Activated B cell treated with CpG ODN at 0.5 μM for 24 hours (primary cell): ENCODE measurements around the gene KCTD11. TPM values are rescaled to one million over a fixed set of nuclear protein-coding genes. Genes with fewer than 3 reads are reported as not detected.

ENCODE experiments used
- ATAC-seq: fragments of 200-7000 bp; cut with Tn5 transposase; one replicate; pipeline ENCODE4 v1.10.0; 2021; ENCODE audit warnings: low read depth, mild to moderate bottlenecking, moderate library complexity
- CTCF ChIA-PET: fragments of 350-600 bp; sonication (Branson Sonifier 250); formaldehyde crosslinking; loops from one replicate; lab custom pipeline; 2021; ENCODE audit warnings: antibody characterized with exemption; lab: Charles Lee
- POLR2A ChIA-PET: fragments of 350-600 bp; sonication (Branson Sonifier 250); formaldehyde crosslinking; loops from one replicate; lab custom pipeline; 2021; ENCODE audit warnings: antibody characterized with exemption; lab: Charles Lee
- DNase-seq: peaks from one replicate; pipeline ENCODE4 v3.0.0; 2022
- H3K27ac Mint-ChIP-seq: one replicate; pipeline ENCODE4 v1.8.0; 2020; ENCODE audit warnings: mixed read lengths
- H3K27me3 Mint-ChIP-seq: one replicate; pipeline ENCODE4 v1.8.0; 2021; ENCODE audit warnings: mixed read lengths
- H3K36me3 Mint-ChIP-seq: one replicate; pipeline ENCODE4 v1.8.0; 2021; ENCODE audit warnings: low read depth, mixed read lengths
- H3K4me1 Mint-ChIP-seq: one replicate; pipeline ENCODE4 v1.8.0; 2021; ENCODE audit warnings: mixed read lengths
- H3K4me3 Mint-ChIP-seq: one replicate; pipeline ENCODE4 v1.8.0; 2020; ENCODE audit warnings: mild to moderate bottlenecking, mixed read lengths
- H3K9me3 Mint-ChIP-seq: one replicate; pipeline ENCODE4 v1.8.0; 2020; ENCODE audit warnings: mixed read lengths
- intact Hi-C: fragments of 100-400 bp; cut with micrococcal nuclease; formaldehyde crosslinking; loops from one replicate; pipeline ENCODE4 v1.15.1; 2024
- total RNA-seq: library from RNA; stranded (reverse); gene quantifications from 2 replicates; pipeline ENCODE4 v1.2.3, GENCODE V29; 2022
- TF ChIP-seq, protein P1 (sequence below): fragments of 200-600 bp; IDR thresholded peaks from one replicate; pipeline ENCODE4 v1.8.0; 2022; ENCODE audit warnings: antibody characterized with exemption, mild to moderate bottlenecking

KCTD11 gene
- total RNA-seq, 1 donor from 2014 or later = 7.8 TPM

DNA sequence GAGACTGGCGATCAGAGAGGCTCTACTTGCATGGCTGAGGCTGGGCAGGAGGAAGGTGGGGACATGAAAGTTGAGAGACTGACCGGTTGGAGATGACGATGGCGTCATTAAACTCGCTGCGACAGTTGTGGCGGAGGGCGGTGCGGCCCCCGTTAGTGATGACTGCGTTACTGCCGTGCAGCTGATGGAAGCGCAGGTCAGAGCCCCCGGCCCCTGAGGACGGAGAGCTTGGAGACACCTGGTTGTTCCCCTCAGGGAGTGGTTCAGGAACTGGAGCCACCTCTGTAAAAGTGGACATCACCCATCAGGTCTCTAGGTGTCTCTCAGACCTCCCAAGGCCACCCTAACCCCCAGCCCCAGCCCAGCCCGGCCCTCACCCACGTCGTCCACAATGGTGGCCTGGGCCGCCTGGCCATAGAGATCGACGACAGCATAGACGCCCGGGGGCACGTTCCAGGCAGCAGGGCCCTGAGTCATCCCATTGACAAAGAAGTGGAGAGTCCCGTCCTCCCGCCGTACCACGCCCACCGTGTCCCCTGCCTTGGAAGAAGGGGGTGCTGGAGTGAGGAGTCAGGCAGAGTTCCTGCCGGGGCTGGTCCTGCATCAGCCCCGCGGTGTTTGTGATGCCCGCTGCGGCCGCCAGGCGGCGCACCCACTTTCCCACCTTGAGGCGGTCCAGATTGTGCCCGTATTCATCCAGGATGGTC lies 28.1 kb upstream of the KCTD11 start:
- H3K36me3 Mint-ChIP-seq = peaks cover 71% of the 10 kb centered on the region
- ChIA-PET CTCF (interaction anchor here (0.7 to 2.2 kb wide), 6 partner anchors 10 to 26 kb away, joined by 3 to 18 read pairs (median 5); partner anchors contain the start of gene ACAP1), POLR2A (interaction anchor here (0.9 to 1.3 kb wide), 3 partner anchors 8 to 27 kb away, joined by 3 to 7 read pairs (median 4); partner anchors contain the start of gene ACAP1)
- H3K4me3 Mint-ChIP-seq = no peak overlapping the region
- H3K27ac Mint-ChIP-seq = no peak overlapping the region
- peaks cover 15% of the 10 kb centered on the region for H3K4me1 Mint-ChIP-seq
- ATAC-seq (peak; percentile 41), DNase-seq (peak; percentile 62)
- no peaks in the 10 kb centered on the region for H3K27me3 Mint-ChIP-seq
- TF ChIP-seq, protein P1, sequence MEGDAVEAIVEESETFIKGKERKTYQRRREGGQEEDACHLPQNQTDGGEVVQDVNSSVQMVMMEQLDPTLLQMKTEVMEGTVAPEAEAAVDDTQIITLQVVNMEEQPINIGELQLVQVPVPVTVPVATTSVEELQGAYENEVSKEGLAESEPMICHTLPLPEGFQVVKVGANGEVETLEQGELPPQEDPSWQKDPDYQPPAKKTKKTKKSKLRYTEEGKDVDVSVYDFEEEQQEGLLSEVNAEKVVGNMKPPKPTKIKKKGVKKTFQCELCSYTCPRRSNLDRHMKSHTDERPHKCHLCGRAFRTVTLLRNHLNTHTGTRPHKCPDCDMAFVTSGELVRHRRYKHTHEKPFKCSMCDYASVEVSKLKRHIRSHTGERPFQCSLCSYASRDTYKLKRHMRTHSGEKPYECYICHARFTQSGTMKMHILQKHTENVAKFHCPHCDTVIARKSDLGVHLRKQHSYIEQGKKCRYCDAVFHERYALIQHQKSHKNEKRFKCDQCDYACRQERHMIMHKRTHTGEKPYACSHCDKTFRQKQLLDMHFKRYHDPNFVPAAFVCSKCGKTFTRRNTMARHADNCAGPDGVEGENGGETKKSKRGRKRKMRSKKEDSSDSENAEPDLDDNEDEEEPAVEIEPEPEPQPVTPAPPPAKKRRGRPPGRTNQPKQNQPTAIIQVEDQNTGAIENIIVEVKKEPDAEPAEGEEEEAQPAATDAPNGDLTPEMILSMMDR = peak; percentile 64
- H3K9me3 Mint-ChIP-seq = no peaks in the 10 kb centered on the region
- intact Hi-C loops = loop anchor here (1.0 kb wide), 3 partner anchors 21 to 43 kb away; partner anchors contain the start of genes KCTD11 and SLC2A4

DNA sequence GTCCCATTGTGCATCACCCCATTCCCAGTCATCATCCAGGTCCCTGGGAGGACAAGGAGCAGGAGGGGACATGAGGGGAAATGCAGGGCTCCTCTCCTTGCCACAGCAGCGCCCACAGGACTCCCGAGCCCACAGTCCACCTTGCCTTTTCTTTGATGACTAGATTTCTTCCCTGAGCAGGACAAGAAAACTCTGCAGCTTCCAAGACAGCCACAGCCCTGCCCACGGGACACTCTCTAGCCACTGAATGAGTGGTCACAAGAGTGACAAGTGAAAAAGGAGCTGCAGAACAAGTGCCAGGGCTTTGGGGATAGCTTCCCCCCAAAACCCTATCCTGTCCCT lies 27.6 kb upstream of the KCTD11 start:
- H3K36me3 Mint-ChIP-seq = peaks cover 72% of the 10 kb centered on the region

DNA sequence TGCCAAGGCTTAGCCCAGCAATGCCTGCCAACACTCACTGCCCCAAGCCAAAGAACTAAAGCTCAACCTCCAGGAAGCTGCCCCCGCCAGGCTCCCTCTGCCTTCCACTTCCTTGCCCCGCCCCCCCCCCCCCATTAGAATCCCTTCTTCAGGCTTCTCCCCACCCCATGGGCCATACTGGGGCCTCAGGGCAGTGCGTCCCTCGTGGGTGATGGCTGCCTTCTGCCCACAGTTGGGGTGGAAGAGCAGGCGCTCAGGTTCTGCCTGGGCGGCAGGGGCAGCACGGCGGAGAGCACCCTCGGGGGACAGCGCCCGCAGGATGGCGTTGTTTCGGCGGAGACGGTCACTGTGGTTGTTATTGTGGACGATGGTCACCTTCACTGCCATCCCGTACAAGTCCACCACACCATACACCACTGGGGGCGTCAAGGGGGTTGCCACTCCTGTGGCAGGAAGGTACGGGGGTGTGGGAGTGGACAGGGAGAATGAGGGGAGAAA lies 26.9 kb upstream of the KCTD11 start:
- no peak for ATAC-seq
- DNase-seq = no peak
- Mint-ChIP-seq H3K4me3 (no peak overlapping the region), H3K36me3 (peaks cover 76% of the 10 kb centered on the region), H3K27me3 (no peaks in the 10 kb centered on the region), H3K9me3 (no peaks in the 10 kb centered on the region), H3K27ac (no peak overlapping the region), H3K4me1 (peaks cover 22% of the 10 kb centered on the region)
- ChIA-PET CTCF (interaction anchor here (0.6 to 2.2 kb wide), 9 partner anchors 9 to 151 kb away, joined by 3 to 18 read pairs (median 3); partner anchors contain the start of genes ACAP1 and GPS2), POLR2A (interaction anchor here (0.7 to 3.6 kb wide), 5 partner anchors 9 to 26 kb away, joined by 3 to 20 read pairs (median 3); partner anchors contain the start of gene ACAP1)
- TF ChIP-seq, protein P1 = no peak
- intact Hi-C loops = no loop called here

More for the DNA sequence above, 27.6 kb upstream of the KCTD11 start:
- ChIA-PET POLR2A (interaction anchor here (0.7 to 3.6 kb wide), 6 partner anchors 8 to 27 kb away, joined by 3 to 20 read pairs (median 4); partner anchors contain the start of gene ACAP1), CTCF (interaction anchor here (0.7 to 2.2 kb wide), 8 partner anchors 9 to 151 kb away, joined by 3 to 18 read pairs (median 3); partner anchors contain the start of genes ACAP1 and GPS2)
- TF ChIP-seq, protein P1 = no peak
- Mint-ChIP-seq H3K4me3 (no peak overlapping the region), H3K27ac (no peak overlapping the region), H3K4me1 (peaks cover 16% of the 10 kb centered on the region), H3K9me3 (no peaks in the 10 kb centered on the region), H3K27me3 (no peaks in the 10 kb centered on the region)
- intact Hi-C loops = loop anchor here (1.0 kb wide), 3 partner anchors 21 to 43 kb away; partner anchors contain the start of genes KCTD11 and SLC2A4
- DNase-seq (no peak), ATAC-seq (no peak)

DNA sequence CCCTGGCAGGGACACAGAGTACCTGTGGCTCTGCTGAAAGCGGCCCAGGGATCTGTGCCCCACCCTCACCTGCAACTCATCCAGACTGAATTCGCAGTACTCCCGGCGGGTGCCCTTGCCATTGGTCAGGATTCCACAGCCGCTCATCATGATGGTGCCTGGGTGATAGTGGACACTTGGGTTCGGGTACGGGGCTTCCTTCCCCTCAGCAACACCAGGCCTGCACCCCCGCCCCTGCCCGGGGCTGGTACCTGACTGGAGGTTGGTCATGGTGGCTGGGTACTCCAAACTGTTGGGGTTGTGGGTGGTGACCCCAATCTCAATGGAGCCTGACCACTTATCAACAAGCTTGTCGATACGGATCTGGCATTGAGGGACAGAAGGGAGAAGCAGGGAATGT lies 25.8 kb upstream of the KCTD11 start:
- no peak overlapping the region for H3K4me3 Mint-ChIP-seq
- H3K36me3 Mint-ChIP-seq = peaks cover 66% of the 10 kb centered on the region
- intact Hi-C loops = no loop called here

More for the DNA sequence above, 25.8 kb upstream of the KCTD11 start:
- H3K9me3 Mint-ChIP-seq = no peaks in the 10 kb centered on the region
- H3K27me3 Mint-ChIP-seq = no peaks in the 10 kb centered on the region
- no peak overlapping the region for H3K27ac Mint-ChIP-seq
- DNase-seq (no peak), ATAC-seq (no peak)
- H3K4me1 Mint-ChIP-seq = peaks cover 30% of the 10 kb centered on the region
- ChIA-PET POLR2A (interaction anchor here (0.9 to 3.6 kb wide), 4 partner anchors 10 to 25 kb away, joined by 3 to 20 read pairs (median 8); partner anchors contain the start of genes ACAP1 and GPS2), CTCF (interaction anchor here (1.0 to 1.2 kb wide), 4 partner anchors 11 to 30 kb away, joined by 3 to 4 read pairs (median 3); no protein-coding TSS in a partner anchor)
- TF ChIP-seq, protein P1 = no peak
